D721Med (cell line): ENCODE measurements around the gene ESRRG.

Experiments
- DNase-seq: peaks from one replicate; pipeline ENCODE4 v3.0.0; 2011; ENCODE audit warnings: low spot score; ENCODE audit not compliant: insufficient read length
- FAIRE-seq: peaks from 2 replicates; lab custom pipeline; 2011; peaks lifted over from hg19 to GRCh38; lab: Jason Lieb, UNC
- TF ChIP-seq, protein P1 (sequence below): IDR thresholded peaks from 2 replicates; pipeline ENCODE4 v1.5.1; 2012; ENCODE audit warnings: mild to moderate bottlenecking, control low read depth; ENCODE audit not compliant: insufficient read depth; ENCODE audit errors: missing control alignments

ESRRG gene

DNA sequence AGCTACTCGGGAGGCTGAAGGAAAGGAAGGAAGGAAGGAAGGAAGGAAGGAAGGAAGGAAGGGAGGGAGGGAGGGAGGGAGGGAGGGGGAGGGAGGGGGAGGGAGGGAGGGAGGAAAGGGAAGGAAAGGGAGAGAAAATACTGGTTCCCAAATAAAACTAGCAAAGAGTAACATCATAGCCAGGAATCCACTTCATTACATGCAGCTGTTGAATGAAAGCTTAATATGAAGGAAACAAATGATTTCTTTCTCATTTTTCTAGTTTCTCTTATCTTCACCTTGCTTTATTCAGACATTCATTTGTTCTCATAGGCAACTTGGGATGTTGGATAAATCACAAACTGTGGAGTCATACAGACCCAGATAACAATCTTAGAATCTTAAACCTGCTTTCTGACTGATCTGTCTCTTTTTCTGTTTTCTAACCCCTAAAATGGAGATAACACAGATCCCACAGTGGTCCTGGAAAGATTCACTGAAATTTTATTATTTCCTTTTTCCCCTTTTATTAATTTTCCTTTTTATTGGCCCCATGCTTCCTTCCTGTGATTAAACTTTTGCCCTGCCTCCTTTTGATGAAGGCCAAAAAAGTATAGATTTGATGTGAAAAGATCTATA lies 247.5 kb downstream of the ESRRG start:
- DNase-seq (no peak), FAIRE-seq (no peak)
- TF ChIP-seq, protein P1, sequence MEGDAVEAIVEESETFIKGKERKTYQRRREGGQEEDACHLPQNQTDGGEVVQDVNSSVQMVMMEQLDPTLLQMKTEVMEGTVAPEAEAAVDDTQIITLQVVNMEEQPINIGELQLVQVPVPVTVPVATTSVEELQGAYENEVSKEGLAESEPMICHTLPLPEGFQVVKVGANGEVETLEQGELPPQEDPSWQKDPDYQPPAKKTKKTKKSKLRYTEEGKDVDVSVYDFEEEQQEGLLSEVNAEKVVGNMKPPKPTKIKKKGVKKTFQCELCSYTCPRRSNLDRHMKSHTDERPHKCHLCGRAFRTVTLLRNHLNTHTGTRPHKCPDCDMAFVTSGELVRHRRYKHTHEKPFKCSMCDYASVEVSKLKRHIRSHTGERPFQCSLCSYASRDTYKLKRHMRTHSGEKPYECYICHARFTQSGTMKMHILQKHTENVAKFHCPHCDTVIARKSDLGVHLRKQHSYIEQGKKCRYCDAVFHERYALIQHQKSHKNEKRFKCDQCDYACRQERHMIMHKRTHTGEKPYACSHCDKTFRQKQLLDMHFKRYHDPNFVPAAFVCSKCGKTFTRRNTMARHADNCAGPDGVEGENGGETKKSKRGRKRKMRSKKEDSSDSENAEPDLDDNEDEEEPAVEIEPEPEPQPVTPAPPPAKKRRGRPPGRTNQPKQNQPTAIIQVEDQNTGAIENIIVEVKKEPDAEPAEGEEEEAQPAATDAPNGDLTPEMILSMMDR, result no peak

DNA sequence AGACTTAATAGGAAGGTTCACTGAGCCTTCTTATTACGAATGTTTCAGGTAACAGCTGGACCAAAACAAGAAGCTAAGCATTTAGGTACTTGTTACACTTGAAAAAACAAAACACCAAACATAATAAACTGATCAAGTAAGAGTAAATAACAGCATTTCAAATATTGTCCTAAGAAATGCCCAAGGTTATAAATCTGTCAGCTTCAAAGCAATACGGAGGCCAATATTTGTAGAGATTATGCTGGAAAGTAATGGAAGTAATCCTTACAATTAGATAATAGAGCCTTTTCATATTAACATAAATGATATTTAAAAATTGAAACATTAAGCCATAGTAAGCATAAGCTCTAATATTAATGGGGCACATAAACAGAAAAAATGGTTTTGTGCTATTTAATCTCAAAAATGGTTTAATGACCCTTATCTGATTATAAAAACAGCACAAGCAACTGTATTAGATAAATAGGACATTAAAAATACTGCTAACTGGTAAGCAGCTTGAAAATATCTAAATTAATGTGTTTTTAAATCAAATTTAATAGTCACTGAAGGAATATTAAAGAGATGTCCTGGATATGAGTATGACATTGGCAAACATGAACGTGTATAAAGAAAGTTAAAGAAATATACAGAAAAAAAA lies 256.9 kb downstream of the ESRRG start:
- DNase-seq (no peak), FAIRE-seq (peak; percentile 66)
- TF ChIP-seq, protein P1, result no peak

DNA sequence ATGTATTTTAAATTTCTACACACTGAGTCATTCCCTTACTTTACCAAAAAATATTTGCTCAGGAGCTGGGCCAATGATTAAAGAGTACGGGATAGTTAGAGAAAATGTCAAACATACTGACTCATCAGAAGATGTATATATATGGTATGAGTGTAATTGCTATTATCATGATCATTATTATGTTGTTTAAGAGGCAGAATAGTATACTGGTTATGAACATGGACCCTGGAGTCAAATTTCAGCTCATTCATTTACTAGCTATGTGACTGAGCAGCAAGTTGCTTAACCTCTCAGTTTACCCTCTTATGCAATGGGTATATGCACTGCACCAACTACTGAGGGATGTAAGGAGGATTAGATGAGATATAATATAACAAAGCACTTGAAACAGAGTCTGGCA lies 258.7 kb downstream of the ESRRG start:
- FAIRE-seq (peak; percentile 80), DNase-seq (no peak)
- TF ChIP-seq, protein P1, result no peak

DNA sequence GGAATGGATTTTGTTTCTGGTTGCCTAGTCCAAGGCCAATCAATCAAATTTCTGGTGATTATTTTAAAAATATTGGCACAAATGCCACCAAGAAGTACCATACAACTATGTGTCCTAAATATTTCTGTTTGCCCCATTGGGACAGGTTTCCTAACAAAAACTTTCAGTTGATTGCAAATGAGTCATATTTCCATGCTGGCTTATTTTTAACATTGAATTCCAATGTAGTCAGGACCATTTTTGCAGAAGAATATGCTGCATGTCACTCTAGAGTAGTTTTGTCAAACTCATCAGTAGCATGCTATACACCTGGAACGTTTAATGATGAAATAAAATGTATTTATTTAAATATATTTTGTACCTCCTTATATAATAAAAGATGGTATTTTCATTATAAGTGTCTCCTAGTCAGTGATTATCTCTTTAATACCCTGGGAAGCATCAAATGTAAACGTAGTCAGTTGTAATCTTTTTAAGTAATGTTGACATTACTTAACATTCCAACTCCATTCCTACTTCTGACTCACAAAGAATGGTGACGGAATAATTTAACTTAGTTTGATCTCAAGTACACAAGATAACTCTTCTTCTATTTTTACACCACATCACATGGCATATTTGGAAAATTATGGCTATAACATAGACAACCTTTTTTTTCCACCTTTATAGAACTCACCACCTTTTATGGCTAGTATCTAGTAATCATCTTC lies 261.0 kb downstream of the ESRRG start:
- DNase-seq (no peak), FAIRE-seq (peak; percentile 58)
- TF ChIP-seq, protein P1, result no peak

DNA sequence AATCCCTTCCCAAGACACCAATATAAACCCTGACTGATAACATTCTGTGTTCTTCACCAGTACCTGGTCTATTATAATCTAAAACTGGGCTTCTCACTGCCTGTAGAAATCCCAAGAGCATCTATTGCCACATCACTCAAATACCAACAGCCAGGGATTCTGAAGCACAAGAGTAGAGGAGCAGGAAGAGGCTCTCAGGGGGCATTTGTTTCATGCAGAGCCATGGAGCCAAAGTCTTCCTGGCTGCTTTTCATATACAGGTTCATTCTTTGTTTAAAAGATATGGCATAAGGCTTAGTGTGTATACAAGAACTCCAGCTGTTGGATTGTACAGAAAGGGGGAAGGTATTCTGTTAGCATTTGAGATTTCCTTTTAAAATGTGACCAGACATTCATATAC lies 261.8 kb downstream of the ESRRG start:
- DNase-seq (no peak), FAIRE-seq (no peak)
- TF ChIP-seq, protein P1, result no peak

DNA sequence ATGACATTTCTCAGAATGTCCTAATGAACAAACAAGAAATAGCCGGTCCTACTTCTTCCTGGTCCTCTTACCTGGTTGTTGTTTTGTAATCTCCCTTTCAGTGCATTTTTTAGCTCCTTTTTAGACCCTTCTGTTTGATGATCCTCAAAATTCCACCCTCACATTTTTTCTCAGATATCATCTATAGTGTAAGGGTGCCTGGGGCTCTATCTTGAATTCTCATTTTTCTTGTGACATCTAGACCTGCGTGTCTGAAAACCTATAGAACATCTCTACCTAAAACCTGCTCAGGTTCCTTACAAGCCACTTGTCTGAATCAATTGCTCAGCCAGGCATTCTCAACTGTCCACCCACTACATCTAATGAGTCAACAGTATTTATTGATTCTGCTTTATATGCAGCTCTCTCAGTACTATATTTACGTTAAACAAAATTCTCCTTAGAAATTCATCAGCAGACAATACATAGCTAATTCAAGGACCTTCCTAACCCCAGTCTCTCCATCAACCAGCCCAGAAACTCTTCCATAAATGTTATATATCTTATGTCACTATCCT lies 263.5 kb downstream of the ESRRG start:
- FAIRE-seq (no peak), DNase-seq (no peak)
- TF ChIP-seq, protein P1, result no peak
